IPS-18a (cell line): ENCODE results near the gene KCNC4.

Source experiments
- H3K27ac ChIP-seq: one replicate; pipeline ENCODE4 v1.5.1; 2013; ENCODE audit warnings: low read length
- H3K27me3 ChIP-seq: one replicate; pipeline ENCODE4 v1.6.1; 2013; ENCODE audit warnings: mild to moderate bottlenecking, low read length; ENCODE audit not compliant: control insufficient read depth, insufficient read depth
- H3K36me3 ChIP-seq: one replicate; pipeline ENCODE4 v1.6.1; 2013; ENCODE audit warnings: low read depth, low read length; ENCODE audit not compliant: control insufficient read depth
- H3K4me1 ChIP-seq: one replicate; pipeline ENCODE4 v1.6.1; 2013; ENCODE audit warnings: low read depth, low read length; ENCODE audit not compliant: control insufficient read depth
- H3K4me3 ChIP-seq: one replicate; pipeline ENCODE4 v1.5.1; 2013; ENCODE audit warnings: low read length
- H3K9ac ChIP-seq: one replicate; pipeline ENCODE4 v1.6.1; 2013; ENCODE audit warnings: mild to moderate bottlenecking, low read length, moderate library complexity
- H3K9me3 ChIP-seq: one replicate; pipeline ENCODE4 v1.6.1; 2013; ENCODE audit warnings: low read depth, low read length; ENCODE audit not compliant: control insufficient read depth

The KCNC4 gene

GRCh38 chr1:110250749-110251148 lies 40.6 kb downstream of the KCNC4 start:
- H3K27ac ChIP-seq: no peak overlapping the region
- H3K27me3 ChIP-seq: no peaks in the 10 kb centered on the region
- H3K4me1 ChIP-seq: peaks cover 3% of the 10 kb centered on the region
- no peak overlapping the region for H3K9ac ChIP-seq
- no peaks in the 10 kb centered on the region for H3K9me3 ChIP-seq
- no peaks in the 10 kb centered on the region for H3K36me3 ChIP-seq
- H3K4me3 ChIP-seq: no peak overlapping the region

GRCh38 chr1:110253213-110253612 lies 43.1 kb downstream of the KCNC4 start:
- H3K9me3 ChIP-seq: no peaks in the 10 kb centered on the region
- no peak overlapping the region for H3K27ac ChIP-seq
- no peaks in the 10 kb centered on the region for H3K36me3 ChIP-seq
- no peak overlapping the region for H3K4me3 ChIP-seq
- H3K9ac ChIP-seq: no peak overlapping the region
- H3K4me1 ChIP-seq: peaks cover 3% of the 10 kb centered on the region
- H3K27me3 ChIP-seq: no peaks in the 10 kb centered on the region

GRCh38 chr1:110254604-110255391 lies 44.7 kb downstream of the KCNC4 start:
- Histone ChIP-seq H3K36me3 (no peaks in the 10 kb centered on the region), H3K27me3 (no peaks in the 10 kb centered on the region), H3K27ac (no peak overlapping the region), H3K9me3 (no peaks in the 10 kb centered on the region), H3K4me3 (no peak overlapping the region), H3K9ac (no peak overlapping the region), H3K4me1 (peaks cover 3% of the 10 kb centered on the region)

GRCh38 chr1:110255392-110255787 lies 45.3 kb downstream of the KCNC4 start:
- H3K9ac ChIP-seq: no peak overlapping the region
- no peak overlapping the region for H3K4me3 ChIP-seq
- H3K36me3 ChIP-seq: no peaks in the 10 kb centered on the region
- peaks cover 3% of the 10 kb centered on the region for H3K4me1 ChIP-seq
- no peak overlapping the region for H3K27ac ChIP-seq
- H3K9me3 ChIP-seq: no peaks in the 10 kb centered on the region
- no peaks in the 10 kb centered on the region for H3K27me3 ChIP-seq

GRCh38 chr1:110258734-110259133 lies 48.6 kb downstream of the KCNC4 start:
- H3K27me3 ChIP-seq: no peaks in the 10 kb centered on the region
- no peak overlapping the region for H3K9ac ChIP-seq
- peaks cover 3% of the 10 kb centered on the region for H3K4me1 ChIP-seq
- H3K4me3 ChIP-seq: no peak overlapping the region
- no peaks in the 10 kb centered on the region for H3K36me3 ChIP-seq
- no peaks in the 10 kb centered on the region for H3K9me3 ChIP-seq
- no peak overlapping the region for H3K27ac ChIP-seq

- Histone ChIP-seq H3K9me3 (no peaks in the 10 kb centered on the region), H3K27me3 (no peaks in the 10 kb centered on the region), H3K4me1 (peaks cover 3% of the 10 kb centered on the region), H3K27ac (no peak overlapping the region), H3K36me3 (no peaks in the 10 kb centered on the region), H3K9ac (no peak overlapping the region), H3K4me3 (no peak overlapping the region)
Measured at GRCh38 chr1:110259770-110260169, 49.7 kb downstream of the KCNC4 start.
